Smooth muscle cell (in vitro differentiated cells): ENCODE data around the gene ENOX1. TPM values are rescaled to one million over a fixed set of nuclear protein-coding genes. Genes with fewer than 3 reads are reported as not detected.

ENCODE experiments used
- DNase-seq: peaks from one replicate; lab custom pipeline; 2025; ENCODE audit not compliant: unreplicated experiment; lab: John Stamatoyannopoulos, UW
- H2AFZ ChIP-seq: fragments of 200-600 bp; sonication (generic); 2 replicates; pipeline ENCODE4 v1.6.0; 2016; ENCODE audit warnings: antibody characterized with exemption, low read depth, mild to moderate bottlenecking
- H3F3A ChIP-seq: fragments of 200-600 bp; sonication (generic); 2 replicates; pipeline ENCODE4 v1.6.0; 2017; ENCODE audit warnings: antibody characterized with exemption, low read depth
- H3K27ac ChIP-seq: fragments of 200-600 bp; sonication (generic); 2 replicates; pipeline ENCODE4 v1.5.1; 2016; ENCODE audit warnings: low read depth, mild to moderate bottlenecking
- H3K27me3 ChIP-seq: fragments of 200-600 bp; sonication (generic); 2 replicates; pipeline ENCODE4 v1.6.1; 2016; ENCODE audit warnings: low read depth, mild to moderate bottlenecking
- H3K36me3 ChIP-seq: fragments of 200-600 bp; sonication (generic); 2 replicates; pipeline ENCODE4 v1.5.1; 2016; ENCODE audit warnings: low read depth
- H3K4me1 ChIP-seq: fragments of 200-600 bp; sonication (generic); 2 replicates; pipeline ENCODE4 v1.5.1; 2016; ENCODE audit warnings: low read depth
- H3K4me2 ChIP-seq: fragments of 200-600 bp; sonication (generic); 2 replicates; pipeline ENCODE4 v1.6.0; 2016; ENCODE audit warnings: mild to moderate bottlenecking
- H3K4me3 ChIP-seq: fragments of 200-600 bp; sonication (generic); 2 replicates; pipeline ENCODE4 v1.5.1; 2016; ENCODE audit warnings: mild to moderate bottlenecking
- H3K79me2 ChIP-seq: fragments of 200-600 bp; sonication (generic); 2 replicates; pipeline ENCODE4 v1.6.0; 2016; ENCODE audit warnings: low read depth, mild to moderate bottlenecking
- H3K9ac ChIP-seq: fragments of 200-600 bp; sonication (generic); 2 replicates; pipeline ENCODE4 v1.6.0; 2016; ENCODE audit warnings: low read depth
- H3K9me3 ChIP-seq: fragments of 200-600 bp; sonication (generic); replicated peaks from 2 replicates; pipeline ENCODE4 v1.5.1; 2016; ENCODE audit warnings: low read depth
- H4K20me1 ChIP-seq: fragments of 200-600 bp; sonication (generic); 2 replicates; pipeline ENCODE4 v1.6.0; 2016; ENCODE audit warnings: low read depth
- WGBS: methylation state at CpG from one replicate; pipeline ENCODE4 v1.1.7; 2016; ENCODE audit warnings: low lambda C conversion rate; 5-methylcytosine and 5-hydroxymethylcytosine counted together
- polyA plus RNA-seq: library from polyadenylated mRNA; unstranded; fragments of >200 nt; fragmentation: Nextera tagmentation; extraction: Ambion mirVana; gene quantifications from 2 replicates; pipeline ENCODE4 v1.2.1, GENCODE V29; 2016
- total RNA-seq: library from RNA; depleted of rRNA; stranded (reverse); fragments of >200 nt; gene quantifications from 2 replicates; pipeline ENCODE4 v1.2.3, GENCODE V29; 2014
- TF ChIP-seq, protein P1 (sequence below): fragments of 200-600 bp; sonication (generic); IDR thresholded peaks from 2 replicates; pipeline ENCODE4 v1.5.1; 2017; ENCODE audit warnings: borderline replicate concordance, mild to moderate bottlenecking, antibody characterized with exemption; ENCODE audit not compliant: insufficient read depth, poor library complexity, severe bottlenecking

ENOX1 gene
- total and polyA plus RNA-seq, 2 experiments from 2014 or later = 1.9 to 2.6 TPM

- H2AFZ ChIP-seq = no peak overlapping the region
- TF ChIP-seq, protein P1, sequence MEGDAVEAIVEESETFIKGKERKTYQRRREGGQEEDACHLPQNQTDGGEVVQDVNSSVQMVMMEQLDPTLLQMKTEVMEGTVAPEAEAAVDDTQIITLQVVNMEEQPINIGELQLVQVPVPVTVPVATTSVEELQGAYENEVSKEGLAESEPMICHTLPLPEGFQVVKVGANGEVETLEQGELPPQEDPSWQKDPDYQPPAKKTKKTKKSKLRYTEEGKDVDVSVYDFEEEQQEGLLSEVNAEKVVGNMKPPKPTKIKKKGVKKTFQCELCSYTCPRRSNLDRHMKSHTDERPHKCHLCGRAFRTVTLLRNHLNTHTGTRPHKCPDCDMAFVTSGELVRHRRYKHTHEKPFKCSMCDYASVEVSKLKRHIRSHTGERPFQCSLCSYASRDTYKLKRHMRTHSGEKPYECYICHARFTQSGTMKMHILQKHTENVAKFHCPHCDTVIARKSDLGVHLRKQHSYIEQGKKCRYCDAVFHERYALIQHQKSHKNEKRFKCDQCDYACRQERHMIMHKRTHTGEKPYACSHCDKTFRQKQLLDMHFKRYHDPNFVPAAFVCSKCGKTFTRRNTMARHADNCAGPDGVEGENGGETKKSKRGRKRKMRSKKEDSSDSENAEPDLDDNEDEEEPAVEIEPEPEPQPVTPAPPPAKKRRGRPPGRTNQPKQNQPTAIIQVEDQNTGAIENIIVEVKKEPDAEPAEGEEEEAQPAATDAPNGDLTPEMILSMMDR = no peak
Observed at GRCh38 chr13:43223216-43223615, 563.6 kb downstream of the ENOX1 start.

GRCh38 chr13:43222086-43222485 is 564.7 kb downstream of the ENOX1 start:
- 94% methylated on average over 6 of the region's 6 CpGs for WGBS
- H3K27me3 ChIP-seq = no peaks in the 10 kb centered on the region
- no peaks in the 10 kb centered on the region for H3F3A ChIP-seq
- H3K9me3 ChIP-seq = no peaks in the 10 kb centered on the region
- DNase-seq = no peak
- no peak overlapping the region for H2AFZ ChIP-seq
- H3K4me2 ChIP-seq = no peak overlapping the region
- no peaks in the 10 kb centered on the region for H3K4me1 ChIP-seq
- TF ChIP-seq, protein P1 = no peak
- no peak overlapping the region for H3K4me3 ChIP-seq
- H4K20me1 ChIP-seq = no peaks in the 10 kb centered on the region
- no peaks in the 10 kb centered on the region for H3K79me2 ChIP-seq
- H3K27ac ChIP-seq = no peak overlapping the region
- H3K36me3 ChIP-seq = no peaks in the 10 kb centered on the region
- no peak overlapping the region for H3K9ac ChIP-seq

More at GRCh38 chr13:43223216-43223615, 563.6 kb downstream of the ENOX1 start:
- Histone ChIP-seq H3F3A (no peaks in the 10 kb centered on the region), H3K4me2 (no peak overlapping the region), H3K27ac (no peak overlapping the region), H3K4me1 (no peaks in the 10 kb centered on the region), H3K4me3 (no peak overlapping the region), H3K9me3 (no peaks in the 10 kb centered on the region), H4K20me1 (no peaks in the 10 kb centered on the region), H3K9ac (no peak overlapping the region), H3K36me3 (no peaks in the 10 kb centered on the region), H3K79me2 (no peaks in the 10 kb centered on the region), H3K27me3 (no peaks in the 10 kb centered on the region)
- no peak for DNase-seq
- 85% methylated on average over 5 of the region's 5 CpGs for WGBS

DNA sequence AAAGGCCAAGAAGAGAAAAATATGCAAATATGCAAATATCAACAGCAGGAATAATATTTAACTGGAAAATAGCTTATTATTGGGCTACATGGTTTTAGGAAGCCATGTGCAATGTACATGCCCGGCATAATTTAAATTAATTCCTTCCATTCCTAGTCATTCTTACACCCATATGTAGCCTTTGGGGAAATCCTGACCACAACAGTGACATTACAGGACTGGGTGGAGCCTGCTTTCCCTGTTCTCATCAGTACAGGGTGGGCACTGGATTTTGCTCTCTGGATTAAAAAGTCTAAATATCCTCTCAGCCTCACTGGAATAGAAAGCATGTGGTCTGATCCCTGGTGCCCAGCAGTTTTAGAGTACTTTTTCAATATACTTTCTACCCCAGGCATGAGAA is 565.2 kb downstream of the ENOX1 start:
- H3K36me3 ChIP-seq = no peaks in the 10 kb centered on the region
- H3K4me2 ChIP-seq = no peak overlapping the region
- H4K20me1 ChIP-seq = no peaks in the 10 kb centered on the region
- no peaks in the 10 kb centered on the region for H3K9me3 ChIP-seq
- 87% methylated on average over 1 of the region's 1 CpG for WGBS
- no peaks in the 10 kb centered on the region for H3K4me1 ChIP-seq
- no peak overlapping the region for H3K27ac ChIP-seq
- no peak for DNase-seq
- no peak overlapping the region for H2AFZ ChIP-seq
- no peaks in the 10 kb centered on the region for H3K27me3 ChIP-seq
- TF ChIP-seq, protein P1 = no peak
- H3K4me3 ChIP-seq = no peak overlapping the region
- no peaks in the 10 kb centered on the region for H3F3A ChIP-seq
- H3K79me2 ChIP-seq = no peaks in the 10 kb centered on the region
- no peak overlapping the region for H3K9ac ChIP-seq

DNA sequence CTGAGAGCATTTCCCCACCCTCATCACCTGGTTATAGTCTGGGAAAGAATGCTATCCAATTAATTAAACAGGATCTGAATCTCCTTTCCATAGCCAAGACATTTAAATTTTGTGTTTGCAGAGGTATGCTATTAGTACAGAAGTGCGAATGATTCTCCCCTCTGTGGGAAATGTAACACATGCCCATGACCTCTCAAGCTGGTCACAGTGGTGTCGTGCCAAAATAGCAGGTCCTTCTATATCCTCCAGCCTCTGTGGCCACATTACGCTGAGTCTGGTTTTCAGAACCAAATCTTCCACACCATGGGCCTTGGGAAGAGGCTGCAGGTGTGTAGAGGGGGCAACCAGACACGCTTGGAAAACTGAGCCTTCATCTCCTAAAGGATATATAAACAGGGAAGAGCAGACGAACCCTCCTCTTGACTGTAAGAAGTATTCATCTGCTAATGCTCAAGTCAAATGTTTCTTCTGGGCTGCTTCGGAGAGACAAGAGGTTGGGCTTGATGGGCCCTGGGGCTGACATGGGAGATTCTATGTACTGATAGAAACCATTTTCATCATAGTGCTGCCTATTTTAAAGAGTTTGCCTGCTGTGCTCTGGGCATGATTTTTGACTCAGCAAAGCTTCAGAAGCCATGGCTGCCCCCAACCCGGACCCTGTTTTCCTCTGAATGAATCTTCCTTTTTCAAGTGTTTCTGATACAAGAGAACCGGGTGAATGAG is 565.7 kb downstream of the ENOX1 start:
- no peaks in the 10 kb centered on the region for H3K79me2 ChIP-seq
- no peak overlapping the region for H3K27ac ChIP-seq
- no peaks in the 10 kb centered on the region for H3K27me3 ChIP-seq
- no peak overlapping the region for H3K4me2 ChIP-seq
- no peaks in the 10 kb centered on the region for H3K36me3 ChIP-seq
- H3K9me3 ChIP-seq = no peaks in the 10 kb centered on the region
- H3K4me1 ChIP-seq = no peaks in the 10 kb centered on the region
- no peak overlapping the region for H3K4me3 ChIP-seq
- TF ChIP-seq, protein P1 = no peak
- WGBS = 80% methylated on average over 8 of the region's 8 CpGs
- H3K9ac ChIP-seq = no peak overlapping the region
- DNase-seq = no peak
- no peak overlapping the region for H2AFZ ChIP-seq
- no peaks in the 10 kb centered on the region for H3F3A ChIP-seq
- no peaks in the 10 kb centered on the region for H4K20me1 ChIP-seq
